H9 (cell line): ENCODE measurements around the gene SCRN1. TPM values are rescaled to one million over a fixed set of nuclear protein-coding genes. Genes with fewer than 3 reads are reported as not detected.

Experiments
- DNase-seq: peaks from one replicate; pipeline ENCODE4 v3.0.0-alpha.2; 2017
- H2AFZ ChIP-seq: one replicate; pipeline ENCODE4 v1.6.1; 2013; ENCODE audit warnings: mild to moderate bottlenecking, low read length, control low read depth, moderate library complexity
- H2AK5ac ChIP-seq: 2 replicates; pipeline ENCODE4 v1.6.1; 2013; ENCODE audit warnings: low read length, control low read depth, mixed read lengths; ENCODE audit not compliant: insufficient read length
- H2BK120ac ChIP-seq: one replicate; pipeline ENCODE4 v1.6.1; 2013; ENCODE audit warnings: low read depth, mild to moderate bottlenecking, low read length, control low read depth, inconsistent platforms; ENCODE audit not compliant: poor library complexity, severe bottlenecking
- H2BK12ac ChIP-seq: 2 replicates; pipeline ENCODE4 v1.6.1; 2013; ENCODE audit warnings: low read length, control low read depth, mixed read lengths, low read depth; ENCODE audit not compliant: insufficient read length
- H2BK15ac ChIP-seq: 2 replicates; pipeline ENCODE4 v1.6.1; 2013; ENCODE audit warnings: low read depth, low read length, control low read depth
- H2BK20ac ChIP-seq: one replicate; pipeline ENCODE4 v1.6.1; 2013; ENCODE audit warnings: low read depth, mild to moderate bottlenecking, low read length, control low read depth, inconsistent platforms; ENCODE audit not compliant: poor library complexity, severe bottlenecking
- H2BK5ac ChIP-seq: 2 replicates; pipeline ENCODE4 v1.6.1; 2013; ENCODE audit warnings: low read length, control low read depth, mixed read lengths; ENCODE audit not compliant: insufficient read length
- H3K14ac ChIP-seq: 2 replicates; pipeline ENCODE4 v1.6.1; 2013; ENCODE audit warnings: low read length, control low read depth; ENCODE audit not compliant: insufficient read depth
- H3K18ac ChIP-seq: 2 replicates; pipeline ENCODE4 v1.6.1; 2013; ENCODE audit warnings: low read depth, mild to moderate bottlenecking, mixed read lengths, low read length, control low read depth; ENCODE audit not compliant: insufficient read length
- H3K23ac ChIP-seq: 2 replicates; pipeline ENCODE4 v1.6.1; 2013; ENCODE audit warnings: low read length, control low read depth, mixed read lengths, low read depth; ENCODE audit not compliant: insufficient read length
- H3K23me2 ChIP-seq: 2 replicates; pipeline ENCODE4 v1.6.1; 2013; ENCODE audit warnings: low read depth, mild to moderate bottlenecking, mixed read lengths, low read length, control low read depth; ENCODE audit not compliant: insufficient read length, poor library complexity, severe bottlenecking
- H3K27ac ChIP-seq: 2 replicates; pipeline ENCODE4 v1.5.1; 2013; ENCODE audit warnings: low read length, control low read depth, mixed read lengths, low read depth; ENCODE audit not compliant: insufficient read length
- H3K27me3 ChIP-seq: 2 replicates; pipeline ENCODE4 v1.6.1; 2013; ENCODE audit warnings: low read length, control low read depth, inconsistent platforms; ENCODE audit not compliant: insufficient read depth
- H3K4ac ChIP-seq: 2 replicates; pipeline ENCODE4 v1.6.1; 2013; ENCODE audit warnings: low read depth, mild to moderate bottlenecking, control low read depth, inconsistent platforms, low read length, moderate library complexity
- H3K4me1 ChIP-seq: 2 replicates; pipeline ENCODE4 v1.6.1; 2013; ENCODE audit warnings: low read length, control low read depth, inconsistent platforms; ENCODE audit not compliant: insufficient read depth
- H3K4me2 ChIP-seq: 2 replicates; pipeline ENCODE4 v1.6.1; 2013; ENCODE audit warnings: low read length, control low read depth, mixed read lengths; ENCODE audit not compliant: insufficient read length, insufficient read depth
- H3K56ac ChIP-seq: 2 replicates; pipeline ENCODE4 v1.6.1; 2013; ENCODE audit warnings: low read depth, mild to moderate bottlenecking, mixed read lengths, low read length, control low read depth; ENCODE audit not compliant: insufficient read length
- H3K79me1 ChIP-seq: 2 replicates; pipeline ENCODE4 v1.6.1; 2013; ENCODE audit warnings: low read depth, mild to moderate bottlenecking, moderate library complexity, low read length, control low read depth, inconsistent platforms; ENCODE audit not compliant: insufficient read depth, poor library complexity, severe bottlenecking
- H3K79me2 ChIP-seq: 2 replicates; pipeline ENCODE4 v1.6.1; 2013; ENCODE audit warnings: low read length, control low read depth, inconsistent platforms; ENCODE audit not compliant: insufficient read depth
- H3K9ac ChIP-seq: 2 replicates; pipeline ENCODE4 v1.6.1; 2013; ENCODE audit warnings: low read length, control low read depth, mixed read lengths; ENCODE audit not compliant: insufficient read length; ENCODE audit errors: extremely low read depth
- H3K9me3 ChIP-seq: one replicate; pipeline ENCODE4 v1.6.1; 2013; ENCODE audit warnings: low read depth, low read length, inconsistent platforms; ENCODE audit not compliant: control insufficient read depth
- H3T11ph ChIP-seq: one replicate; pipeline ENCODE4 v1.6.1; 2013; ENCODE audit warnings: mild to moderate bottlenecking, low read length, control low read depth, inconsistent platforms
- H4K20me1 ChIP-seq: one replicate; pipeline ENCODE4 v1.6.1; 2013; ENCODE audit not compliant: control insufficient read depth, insufficient read length, insufficient read depth
- H4K5ac ChIP-seq: 2 replicates; pipeline ENCODE4 v1.6.1; 2013; ENCODE audit warnings: low read depth, mild to moderate bottlenecking, mixed read lengths, low read length, control low read depth; ENCODE audit not compliant: insufficient read length
- H4K8ac ChIP-seq: replicated peaks from 2 replicates; pipeline ENCODE4 v1.6.1; 2013; ENCODE audit warnings: low read length, control low read depth, mixed read lengths, low read depth; ENCODE audit not compliant: insufficient read length
- H4K91ac ChIP-seq: 2 replicates; pipeline ENCODE4 v1.6.1; 2013; ENCODE audit warnings: low read depth, mild to moderate bottlenecking, moderate library complexity, mixed read lengths, low read length, control low read depth; ENCODE audit not compliant: insufficient read length
- H3K27ac Mint-ChIP-seq, 3 experiments: 2 replicates in 2 of 3; 3 replicates in 1 of 3; pipeline ENCODE4 v1.8.0; 2020 to 2021; ENCODE audit warnings: mixed read lengths in 3 of 3, mild to moderate bottlenecking in 1 of 3, moderate library complexity in 1 of 3
- H3K27me3 Mint-ChIP-seq: 2 replicates; pipeline ENCODE4 v1.8.0; 2021; ENCODE audit warnings: low read depth, mild to moderate bottlenecking, moderate library complexity, mixed read lengths
- H3K36me3 Mint-ChIP-seq, 3 experiments: 2 replicates in 2 of 3; 3 replicates in 1 of 3; pipeline ENCODE4 v1.8.0; 2020 to 2021; ENCODE audit warnings: low read depth in 3 of 3, mixed read lengths in 3 of 3; ENCODE audit not compliant: insufficient read depth in 1 of 3
- H3K4me1 Mint-ChIP-seq, 2 experiments: 2 replicates each; pipeline ENCODE4 v1.8.0; 2020; ENCODE audit warnings: mixed read lengths in 2 of 2
- H3K4me3 Mint-ChIP-seq, 2 experiments: 2 replicates in 1 of 2; 3 replicates in 1 of 2; pipeline ENCODE4 v1.8.0; 2020 to 2021; ENCODE audit warnings: mild to moderate bottlenecking in 2 of 2, mixed read lengths in 2 of 2, moderate library complexity in 1 of 2
- H3K9me3 Mint-ChIP-seq, 2 experiments: 2 replicates in 1 of 2; 3 replicates in 1 of 2; pipeline ENCODE4 v1.8.0; 2020; ENCODE audit warnings: mild to moderate bottlenecking in 2 of 2, mixed read lengths in 2 of 2, moderate library complexity in 1 of 2
- WGBS: extraction: QIAGEN DNeasy Blood & Tissue Kit; methylation state at CpG from one replicate; pipeline ENCODE4 v1.1.7; 2013; ENCODE audit warnings: missing lambda C conversion rate, low lambda C conversion rate, mixed read lengths; ENCODE audit not compliant: insufficient read length; ENCODE audit errors: extremely low coverage; 5-methylcytosine and 5-hydroxymethylcytosine counted together
- total RNA-seq: library from RNA; stranded (reverse); gene quantifications from 2 replicates; pipeline ENCODE4 v1.2.1, GENCODE V29; 2021
- TF ChIP-seq, protein P1 (sequence below): fragments of 200-600 bp; sonication (generic); conservative IDR thresholded peaks from 3 replicates; pipeline ENCODE4 v1.8.0; 2021; ENCODE audit warnings: antibody characterized with exemption, mild to moderate bottlenecking

Gene SCRN1
- total RNA-seq, 1 experiment from 2014 or later: 101 TPM

DNA sequence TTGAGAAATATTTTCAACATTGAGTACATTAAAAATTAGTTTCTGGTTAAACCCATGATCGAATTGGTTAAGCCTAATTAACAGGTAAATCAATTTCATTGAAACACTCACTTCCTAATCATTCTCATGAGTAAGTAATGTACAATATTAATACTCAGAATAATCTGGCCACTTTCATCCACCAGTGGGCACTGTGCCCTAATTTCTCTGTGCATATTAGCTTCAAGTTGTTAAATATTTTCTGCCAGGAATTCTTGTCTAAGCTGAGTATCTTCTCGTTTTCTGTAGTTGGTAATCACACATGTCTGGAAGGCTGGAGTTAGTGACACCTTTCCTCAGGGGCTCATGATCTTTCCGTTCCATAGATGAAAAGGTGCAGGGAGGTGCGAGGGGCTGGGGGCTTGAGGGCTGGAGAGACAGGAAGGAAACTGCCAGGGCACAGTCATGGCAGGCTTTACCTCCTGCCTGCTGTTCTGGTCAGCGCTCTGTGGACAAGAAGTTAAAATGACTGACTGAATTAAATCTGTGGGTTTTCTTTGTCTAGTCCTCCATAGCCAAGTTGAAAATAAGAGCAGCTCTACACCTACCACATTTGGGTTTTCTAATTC lies 111.4 kb downstream of the SCRN1 start:
- H2BK120ac ChIP-seq: no peak overlapping the region
- H3K9ac ChIP-seq: no peak overlapping the region
- H4K8ac ChIP-seq: no peak overlapping the region
- no peaks in the 10 kb centered on the region for H3K79me2 ChIP-seq
- TF ChIP-seq, protein P1, sequence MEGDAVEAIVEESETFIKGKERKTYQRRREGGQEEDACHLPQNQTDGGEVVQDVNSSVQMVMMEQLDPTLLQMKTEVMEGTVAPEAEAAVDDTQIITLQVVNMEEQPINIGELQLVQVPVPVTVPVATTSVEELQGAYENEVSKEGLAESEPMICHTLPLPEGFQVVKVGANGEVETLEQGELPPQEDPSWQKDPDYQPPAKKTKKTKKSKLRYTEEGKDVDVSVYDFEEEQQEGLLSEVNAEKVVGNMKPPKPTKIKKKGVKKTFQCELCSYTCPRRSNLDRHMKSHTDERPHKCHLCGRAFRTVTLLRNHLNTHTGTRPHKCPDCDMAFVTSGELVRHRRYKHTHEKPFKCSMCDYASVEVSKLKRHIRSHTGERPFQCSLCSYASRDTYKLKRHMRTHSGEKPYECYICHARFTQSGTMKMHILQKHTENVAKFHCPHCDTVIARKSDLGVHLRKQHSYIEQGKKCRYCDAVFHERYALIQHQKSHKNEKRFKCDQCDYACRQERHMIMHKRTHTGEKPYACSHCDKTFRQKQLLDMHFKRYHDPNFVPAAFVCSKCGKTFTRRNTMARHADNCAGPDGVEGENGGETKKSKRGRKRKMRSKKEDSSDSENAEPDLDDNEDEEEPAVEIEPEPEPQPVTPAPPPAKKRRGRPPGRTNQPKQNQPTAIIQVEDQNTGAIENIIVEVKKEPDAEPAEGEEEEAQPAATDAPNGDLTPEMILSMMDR: peak; percentile 54
- no peaks in the 10 kb centered on the region for H3K27me3 ChIP-seq
- H2AFZ ChIP-seq: no peak overlapping the region
- Mint-ChIP-seq H3K36me3 (no peaks in the 10 kb centered on the region), H3K4me3 (no peak overlapping the region), H3K9me3 (no peaks in the 10 kb centered on the region), H3K27ac (no peak overlapping the region), H3K27me3 (no peaks in the 10 kb centered on the region), H3K4me1 (peaks cover 14 to 16% of the 10 kb centered on the region in 2 experiments)
- H3K9me3 ChIP-seq: no peaks in the 10 kb centered on the region
- no peak overlapping the region for H3K4me2 ChIP-seq
- no peak overlapping the region for H2BK5ac ChIP-seq
- no peaks in the 10 kb centered on the region for H3K23me2 ChIP-seq
- no peak overlapping the region for H2AK5ac ChIP-seq
- no peak overlapping the region for H3K14ac ChIP-seq
- no peak overlapping the region for H2BK15ac ChIP-seq
- H2BK12ac ChIP-seq: no peak overlapping the region
- H4K20me1 ChIP-seq: no peaks in the 10 kb centered on the region
- no peak overlapping the region for H3K23ac ChIP-seq
- H4K5ac ChIP-seq: no peak overlapping the region
- no peak for DNase-seq
- H3K4me1 ChIP-seq: peaks cover under 1% of the 10 kb centered on the region; the same call in 1 of the 2 replicates
- H3K4ac ChIP-seq: no peak overlapping the region
- H3K18ac ChIP-seq: no peak overlapping the region
- no CpG with 5 or more reads among the region's 5 CpGs for WGBS
- H3T11ph ChIP-seq: no peak overlapping the region
- no peak overlapping the region for H2BK20ac ChIP-seq
- no peaks in the 10 kb centered on the region for H3K79me1 ChIP-seq
- H3K27ac ChIP-seq: no peak overlapping the region
- H4K91ac ChIP-seq: no peak overlapping the region
- no peak overlapping the region for H3K56ac ChIP-seq
